NCI-H446 treated with DMSO at 0.1 percent for 48 hours (cell line): ENCODE results near the gene CFAP61.
"Not testable (repeated sequence)": the region's sequence is repeated elsewhere in the genome, so short reads cannot be mapped to it uniquely, and the experiment has no call there.

Experiments
- DNase-seq: peaks from one replicate; lab custom pipeline; 2025; lab: John Stamatoyannopoulos, UW

The CFAP61 gene

DNA sequence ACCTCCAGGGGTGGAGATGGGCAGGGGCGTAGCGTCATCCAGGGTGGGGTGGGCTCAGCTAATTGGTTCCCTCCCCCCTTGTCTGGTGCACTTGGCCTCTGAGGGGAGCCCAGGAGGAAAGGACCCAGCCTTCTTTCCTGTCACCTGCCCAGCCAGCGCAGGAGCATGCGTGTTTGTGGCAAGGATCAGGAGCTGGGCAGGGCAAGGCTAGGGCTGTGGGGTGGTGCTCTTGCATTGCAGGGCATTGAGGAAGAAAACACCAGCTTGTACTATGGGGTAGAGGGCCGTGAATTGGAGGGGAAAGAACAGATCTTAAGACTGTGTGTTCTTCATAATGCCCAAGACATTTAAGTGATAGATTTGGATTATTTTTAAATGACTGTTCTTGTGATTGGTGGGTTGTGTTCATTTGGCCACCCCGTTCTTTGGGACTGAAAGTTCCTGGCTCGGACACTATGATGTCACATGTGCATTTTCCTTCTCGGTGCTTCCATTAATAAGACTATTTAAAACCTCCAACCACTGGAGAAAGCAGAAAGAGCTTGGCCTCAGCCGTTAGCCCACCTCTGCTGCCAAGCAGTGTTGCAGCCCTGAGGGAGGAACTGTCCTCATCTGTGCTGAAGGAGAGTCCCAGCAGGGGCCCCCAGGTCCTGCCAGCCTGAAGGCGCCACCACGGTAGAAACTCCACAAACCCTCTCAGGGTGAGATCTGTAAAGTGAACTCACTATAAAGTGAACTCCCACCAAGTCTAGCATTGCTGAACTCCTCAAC is 179.4 kb downstream of the CFAP61 start:
- DNase-seq: no peak

DNA sequence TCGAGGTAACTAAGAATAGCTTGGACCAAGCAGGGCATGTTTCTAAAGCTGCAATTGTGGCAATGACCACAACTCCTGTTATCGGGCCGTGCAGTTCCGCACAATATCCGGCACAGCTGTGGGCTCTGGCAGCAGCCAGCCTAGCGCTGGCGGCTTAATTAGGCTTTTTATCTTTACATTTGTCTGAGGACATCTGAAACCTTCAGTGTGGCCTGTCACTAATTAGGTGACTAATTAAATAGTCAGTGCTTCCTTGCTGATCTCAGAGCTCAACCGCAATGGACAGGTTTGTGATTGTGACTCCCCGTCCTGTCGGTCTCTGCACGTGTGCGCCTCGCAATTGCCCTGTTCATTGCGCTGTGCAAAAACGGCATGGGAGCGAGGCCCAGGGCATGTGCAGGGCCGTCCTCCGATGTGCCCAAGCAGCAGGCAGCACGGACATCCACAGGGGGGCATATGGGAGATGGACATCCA is 180.7 kb downstream of the CFAP61 start:
- DNase-seq: no peak

DNA sequence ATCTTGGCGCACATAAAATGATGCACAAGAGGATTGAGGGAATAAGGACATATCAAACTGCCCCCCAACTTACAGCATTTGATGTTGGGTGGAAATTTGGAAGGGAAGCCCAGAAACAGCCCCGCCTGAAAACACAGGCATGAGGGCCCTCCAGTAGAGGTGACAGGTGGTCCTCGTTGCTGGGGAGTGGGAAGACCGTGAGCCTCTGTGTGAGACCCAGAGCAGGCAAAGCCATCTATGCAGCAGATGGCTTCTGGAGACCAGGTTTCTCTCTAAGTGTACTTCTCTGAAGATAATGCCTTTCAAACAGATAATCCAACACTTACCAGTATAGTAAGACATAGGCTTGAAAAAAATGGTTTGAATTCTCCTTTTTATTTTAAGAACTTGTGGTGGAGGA is 183.3 kb downstream of the CFAP61 start:
- no peak for DNase-seq

DNA sequence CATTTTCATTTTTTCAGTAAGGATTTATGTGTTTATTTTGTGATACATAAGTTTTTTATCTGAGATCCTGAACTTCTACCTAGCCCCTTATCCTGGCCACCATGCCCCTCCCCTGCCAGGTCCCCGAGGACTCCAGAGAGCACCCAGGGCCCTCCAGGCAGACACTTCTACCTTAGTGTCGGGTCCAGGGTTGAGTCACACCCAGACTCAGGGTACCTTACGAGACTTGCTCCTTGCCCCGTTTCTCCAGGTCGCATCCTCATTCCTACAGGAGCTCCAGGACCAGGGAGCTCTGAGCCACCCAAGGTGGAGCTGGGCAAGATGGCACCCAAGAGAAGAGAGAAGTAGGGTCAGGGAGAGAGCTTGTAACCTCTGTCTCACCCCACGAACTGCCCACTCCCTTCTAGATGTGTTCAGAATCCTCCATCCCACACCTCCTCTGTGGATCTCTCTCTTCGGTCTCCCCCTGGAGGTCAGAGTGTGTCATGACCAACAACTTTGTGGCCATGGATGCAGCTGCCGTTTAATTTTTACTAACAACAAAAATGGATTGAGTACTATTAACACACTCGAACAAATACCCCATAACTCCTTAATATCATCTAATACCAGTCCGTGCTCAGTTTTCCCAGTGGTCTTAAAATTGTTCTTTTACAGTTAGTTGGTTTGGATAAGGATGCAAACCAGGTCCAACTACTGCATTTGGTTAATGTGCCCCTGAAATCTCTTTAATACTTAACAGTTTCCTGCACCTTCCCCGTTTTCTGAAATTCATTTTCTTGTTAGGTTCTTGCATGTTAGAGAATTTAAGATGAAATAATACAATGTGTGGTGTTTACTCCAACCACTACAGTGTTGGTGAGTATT is 185.0 kb downstream of the CFAP61 start:
- peak; percentile 20 for DNase-seq

DNA sequence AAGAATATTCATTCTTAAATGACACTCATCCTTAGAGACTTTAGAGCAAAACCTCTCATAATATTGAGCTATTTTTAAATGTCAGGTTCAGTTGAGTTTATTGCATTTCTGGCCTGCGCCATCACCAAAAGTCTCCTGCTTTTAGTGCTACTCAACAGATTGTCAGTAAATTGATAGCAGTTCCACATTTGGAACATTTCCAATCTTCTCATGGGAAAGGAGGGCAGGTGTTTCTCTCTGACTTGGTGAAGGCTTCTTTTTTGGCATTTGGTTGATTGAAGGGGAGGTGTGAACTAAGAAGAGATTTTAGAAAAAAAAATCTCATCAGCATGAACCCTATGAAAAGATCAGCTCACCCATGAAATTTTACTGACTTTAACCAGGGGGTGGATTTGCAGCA is 189.6 kb downstream of the CFAP61 start:
- peak; percentile 51 for DNase-seq

DNA sequence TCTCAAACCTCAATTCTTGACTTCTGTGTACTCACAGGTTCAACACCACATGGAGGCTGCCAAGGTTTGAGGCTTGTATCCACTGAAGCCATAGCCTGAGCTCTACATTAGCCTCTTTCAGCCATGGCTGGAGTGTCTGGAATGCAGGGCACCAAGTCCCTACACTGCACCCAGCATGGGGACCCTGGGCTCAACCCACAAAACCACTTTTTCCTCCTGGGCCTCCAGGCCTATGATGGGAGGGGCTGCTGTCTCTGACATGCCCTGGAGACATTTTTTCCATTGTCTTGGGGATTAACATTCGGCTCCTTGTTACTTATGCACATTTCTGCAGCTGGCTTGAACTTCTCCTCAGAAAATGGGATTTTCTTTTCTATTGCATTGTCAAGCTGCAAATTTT is 192.1 kb downstream of the CFAP61 start:
- DNase-seq: not testable (repeated sequence)

DNA sequence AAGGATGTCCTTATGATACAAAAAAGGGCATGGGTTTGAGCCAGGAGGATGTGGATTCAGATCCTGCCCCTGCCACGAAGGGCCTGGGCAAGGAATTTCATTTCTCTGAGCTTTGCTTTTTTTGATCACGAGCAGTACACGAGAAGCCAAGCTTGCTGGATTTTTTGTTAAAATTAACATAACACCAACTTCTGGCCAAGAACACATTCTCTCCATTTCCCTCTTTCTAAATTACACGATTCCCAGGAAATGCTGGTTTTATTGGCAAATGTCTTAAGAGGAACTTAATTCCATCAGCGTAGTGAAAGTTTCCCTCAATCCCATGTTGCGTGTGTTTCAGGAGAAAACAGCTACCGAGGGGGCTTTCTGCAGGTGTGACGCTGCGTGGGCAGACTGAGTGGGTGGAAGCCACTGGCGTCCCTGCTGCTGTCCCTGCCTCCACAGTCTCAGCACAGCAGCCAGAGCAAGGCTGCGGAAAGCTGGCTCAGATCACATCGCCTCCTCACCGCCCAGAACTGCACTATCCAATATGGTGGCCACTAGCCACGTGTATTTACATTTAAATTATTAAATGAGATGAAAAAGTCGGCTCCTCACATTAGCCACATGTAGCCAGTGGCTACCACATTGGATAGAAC is 194.8 kb downstream of the CFAP61 start:
- DNase-seq: no peak

DNA sequence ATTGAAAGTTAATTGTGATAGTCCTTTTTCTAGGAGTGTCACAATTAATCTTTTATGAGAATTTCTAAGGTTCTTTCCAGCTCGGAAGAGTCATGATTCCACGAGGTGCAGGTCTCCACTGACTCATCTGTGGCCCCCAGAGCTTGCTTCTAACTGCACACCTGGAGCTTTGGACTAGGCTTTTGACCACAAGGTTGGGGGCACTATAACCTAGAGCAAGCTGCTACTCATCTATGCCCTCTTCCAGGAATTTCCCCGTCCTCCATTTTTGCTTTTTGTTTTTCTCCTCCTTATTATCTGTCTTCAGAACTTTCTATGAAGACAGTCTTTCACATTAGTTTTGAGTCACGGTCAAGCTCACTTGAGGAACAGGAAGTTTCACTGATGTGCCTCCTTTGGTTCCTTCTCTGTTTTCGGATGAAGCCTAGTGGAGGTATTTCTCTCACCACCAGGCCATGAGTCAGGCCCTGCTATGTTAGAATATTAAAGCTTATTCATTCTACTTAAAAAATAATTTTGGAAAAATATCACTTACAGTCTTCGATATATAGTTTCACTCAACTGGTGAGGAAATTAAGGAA is 196.4 kb downstream of the CFAP61 start:
- DNase-seq: no peak

DNA sequence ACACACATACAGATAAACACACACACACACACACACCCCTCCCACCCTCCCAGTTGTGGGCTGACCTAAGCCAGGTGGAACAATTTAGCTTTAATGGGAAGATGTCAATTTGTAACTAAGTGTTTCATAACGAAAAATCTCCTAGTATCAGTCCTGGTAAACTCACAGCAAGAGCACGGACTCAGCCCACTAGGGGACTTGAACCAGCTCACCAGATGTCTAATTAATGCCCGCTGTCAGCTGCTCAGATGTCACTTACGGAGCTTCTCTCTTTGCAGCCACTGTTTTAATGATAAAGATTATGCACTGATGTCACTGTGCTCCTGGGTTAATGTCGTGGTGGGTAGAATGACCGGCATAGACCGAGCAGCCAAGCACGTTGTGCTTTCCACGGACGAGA is 199.0 kb downstream of the CFAP61 start:
- DNase-seq: no peak

DNA sequence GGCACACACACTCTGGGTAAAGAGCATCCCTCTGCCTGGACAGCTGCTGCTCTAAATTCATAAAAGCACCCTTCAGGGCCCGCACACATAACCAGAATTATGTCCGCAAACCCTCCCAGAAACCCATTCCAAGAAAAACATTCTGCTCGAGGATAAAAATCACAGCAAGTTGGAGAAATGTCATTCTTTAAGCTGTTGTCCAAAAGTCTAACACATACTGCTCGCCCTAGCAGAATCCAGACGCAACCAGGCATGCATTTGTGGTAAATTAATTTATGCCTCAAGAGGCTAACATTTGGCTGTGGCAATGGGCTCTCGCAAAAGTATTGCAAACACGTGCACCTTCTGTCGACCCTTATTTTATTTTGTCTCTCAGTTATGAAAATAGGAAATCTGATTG is 199.5 kb downstream of the CFAP61 start:
- peak; percentile 71 for DNase-seq

DNA sequence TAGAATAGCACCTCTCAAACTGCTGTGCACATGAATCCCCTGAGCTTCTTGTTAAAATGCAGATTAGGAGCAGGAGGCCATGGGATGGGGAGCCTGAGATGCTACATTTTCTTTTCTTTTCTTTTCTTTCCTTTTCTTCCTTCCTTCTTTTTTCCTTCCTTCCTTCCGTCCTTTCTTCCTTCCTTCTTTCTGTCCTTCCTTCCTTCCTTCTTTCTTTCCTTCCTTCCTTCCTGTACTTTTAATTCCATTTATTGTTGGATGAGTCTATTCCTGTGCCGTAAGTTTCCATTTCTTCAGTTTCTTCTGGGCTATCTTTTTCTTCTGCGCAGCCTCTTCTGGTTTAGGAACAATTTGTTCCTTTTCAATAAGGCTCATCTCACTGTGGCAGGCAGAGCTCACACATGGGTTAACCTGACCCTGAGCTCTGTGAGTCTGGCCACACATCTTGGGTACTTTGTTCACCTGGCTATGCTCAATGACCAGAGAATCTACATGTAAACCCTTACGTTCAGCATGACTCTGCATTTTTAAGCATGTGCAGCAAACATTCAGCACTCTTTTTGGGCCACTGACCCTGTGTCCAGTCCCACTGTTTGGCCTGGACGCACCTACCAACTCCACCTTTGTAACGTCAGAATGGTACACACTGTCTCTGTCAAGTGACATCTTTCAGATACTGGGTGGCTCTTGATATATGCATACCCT is 200.9 kb downstream of the CFAP61 start:
- no peak for DNase-seq

DNA sequence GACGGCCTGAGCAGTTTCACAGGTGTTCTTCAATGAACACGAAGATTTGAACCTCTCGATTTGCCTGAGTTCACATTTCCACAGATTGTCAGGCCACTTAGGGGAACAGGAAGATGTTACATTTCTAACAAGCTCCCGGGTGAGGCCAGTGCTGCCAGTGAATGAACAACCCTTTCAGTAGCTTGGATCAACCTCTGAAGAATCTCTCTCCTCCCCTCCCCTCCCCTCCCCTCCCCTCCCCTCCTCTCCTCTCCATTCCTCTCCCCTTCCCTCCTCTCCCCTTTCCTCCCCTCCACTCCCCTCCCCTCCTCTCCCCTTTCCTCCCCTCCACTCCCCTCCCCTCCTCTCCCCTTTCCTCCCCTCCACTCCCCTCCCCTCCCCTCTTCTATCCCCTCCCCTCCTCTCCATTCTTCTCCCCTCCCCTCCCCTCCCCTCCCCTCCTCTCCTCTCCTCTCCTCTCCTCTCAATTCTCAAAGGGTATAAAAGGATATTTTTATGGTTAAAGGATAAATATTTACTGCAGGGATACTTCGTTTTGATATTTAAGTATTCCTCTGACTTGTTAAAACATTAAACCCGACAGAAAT is 201.5 kb downstream of the CFAP61 start:
- DNase-seq: no peak

DNA sequence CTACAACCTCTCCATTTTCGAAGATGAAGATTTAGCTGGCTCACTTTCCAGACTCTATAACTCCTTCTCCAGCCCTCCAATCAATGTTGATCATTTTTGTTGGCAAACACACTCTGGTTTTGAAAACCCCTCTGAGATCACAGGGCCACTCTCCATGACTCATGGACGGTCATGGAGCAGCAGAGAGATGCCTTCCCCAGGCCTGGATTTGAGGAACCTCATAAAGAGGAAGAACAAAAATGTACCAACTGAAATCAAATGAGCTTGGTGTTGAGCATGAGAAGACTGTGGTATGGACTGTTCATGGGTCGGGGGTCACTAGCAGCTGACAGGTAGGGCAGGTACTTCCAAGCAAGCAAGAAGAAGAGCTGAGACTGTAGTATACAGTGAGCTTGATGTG is 202.8 kb downstream of the CFAP61 start:
- no peak for DNase-seq

DNA sequence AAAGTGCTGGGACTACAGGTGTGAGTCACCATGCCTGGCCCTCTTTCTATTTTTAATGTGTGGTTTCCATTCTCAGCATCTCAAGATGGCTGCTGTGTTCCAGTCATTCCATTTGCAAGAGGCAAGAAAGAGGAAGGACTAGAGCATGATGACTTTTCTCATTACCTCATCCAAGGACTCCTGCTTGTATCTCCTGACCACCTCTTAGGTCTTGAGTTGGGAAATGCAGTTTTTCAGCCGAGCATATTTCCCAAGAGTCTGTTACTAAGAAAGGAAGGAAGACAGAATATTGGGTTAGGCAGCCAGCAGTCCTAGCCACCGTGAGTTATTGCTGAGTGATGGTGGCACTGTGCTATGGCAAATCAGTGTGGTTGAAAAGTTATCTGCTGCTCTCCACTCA is 207.2 kb downstream of the CFAP61 start:
- DNase-seq: no peak

DNA sequence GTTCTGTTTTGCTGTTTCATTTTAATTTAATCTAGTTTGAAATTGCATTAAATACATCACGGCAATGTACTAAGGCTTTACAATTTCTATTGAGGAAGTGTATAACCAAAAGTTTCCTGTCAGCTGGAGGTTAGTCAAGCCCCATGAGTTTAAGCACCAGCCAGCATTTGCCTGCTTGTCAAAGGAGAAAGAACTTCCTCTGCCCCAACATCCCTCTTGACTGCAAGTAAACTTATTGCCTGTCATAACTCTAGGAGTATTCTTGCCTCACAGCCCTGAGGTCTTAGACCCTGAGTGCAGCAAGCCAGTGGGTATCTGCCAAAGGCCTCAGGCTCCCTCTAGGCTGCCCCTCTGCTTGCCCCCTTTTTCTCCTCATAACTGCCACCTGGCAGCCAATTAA is 208.8 kb downstream of the CFAP61 start:
- DNase-seq: no peak

DNA sequence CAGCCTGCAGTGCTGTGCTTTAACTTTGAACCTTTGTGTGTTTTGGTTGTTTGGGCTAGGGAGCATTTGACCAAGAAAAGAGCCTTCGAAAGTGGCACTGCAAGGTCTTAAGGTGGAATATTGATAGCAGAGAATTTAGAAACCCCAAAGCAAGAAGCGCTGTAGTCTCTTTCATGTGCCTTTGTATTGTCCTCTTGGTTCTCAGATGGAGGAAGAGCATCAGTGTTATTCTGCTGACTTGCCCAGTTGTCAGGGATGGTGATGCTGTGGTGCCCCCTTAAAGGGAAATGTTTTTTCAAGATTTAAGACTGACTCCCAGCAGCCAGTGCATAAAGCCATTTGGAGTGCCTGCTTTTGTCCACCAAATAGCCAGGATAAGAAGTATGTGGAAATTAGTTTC is 212.9 kb downstream of the CFAP61 start:
- DNase-seq: no peak

DNA sequence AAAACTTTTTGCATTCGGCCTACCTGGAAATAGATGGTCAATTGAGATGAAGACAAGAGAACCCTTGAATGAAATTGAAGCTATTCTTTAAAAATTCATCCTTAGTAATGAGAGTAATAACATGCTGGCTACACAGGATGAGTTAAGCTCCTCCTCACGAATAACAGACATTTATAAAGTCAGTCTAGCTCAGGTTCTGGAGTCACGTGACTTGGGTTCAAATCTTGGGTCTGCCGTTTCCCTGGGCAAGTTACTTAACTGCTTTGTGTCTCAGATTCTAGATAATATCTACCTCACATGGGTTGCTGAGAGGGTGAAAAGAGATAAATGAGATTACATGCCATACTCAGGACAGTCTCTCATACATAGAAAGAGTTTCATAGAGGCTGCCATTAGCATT is 214.2 kb downstream of the CFAP61 start:
- no peak for DNase-seq

DNA sequence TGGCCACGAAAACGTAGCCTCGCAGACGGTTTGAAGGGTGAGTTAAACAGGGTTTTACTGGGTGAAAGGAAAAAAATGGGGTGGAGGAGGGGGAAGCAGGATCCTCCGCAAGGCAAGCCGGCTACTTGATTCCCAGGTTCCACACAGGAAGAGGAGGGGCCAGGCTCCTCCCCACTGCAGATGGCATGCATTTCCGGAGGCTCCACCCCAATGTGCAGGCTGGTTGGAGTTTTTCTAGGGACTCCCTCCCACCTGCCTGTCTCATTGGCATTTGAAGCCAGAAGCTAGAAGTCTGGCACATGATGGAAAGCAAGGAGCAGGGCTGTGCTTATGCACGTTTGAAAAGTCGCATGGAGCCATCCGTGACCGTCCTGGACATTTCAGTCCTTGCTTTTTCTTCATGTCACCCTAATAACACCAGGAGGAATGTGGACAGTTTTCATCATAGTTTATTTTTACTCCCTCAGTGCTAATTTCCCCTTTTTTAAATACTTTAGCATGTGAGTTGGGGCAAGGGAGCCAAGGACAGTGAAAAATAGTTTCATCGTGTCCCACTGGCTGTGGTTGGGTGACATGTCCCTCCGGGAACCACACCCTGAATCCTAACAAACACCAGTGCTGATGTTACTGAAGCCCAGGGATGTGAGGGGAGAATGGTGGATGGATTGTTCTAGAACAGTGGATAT is 215.5 kb downstream of the CFAP61 start:
- no peak for DNase-seq

DNA sequence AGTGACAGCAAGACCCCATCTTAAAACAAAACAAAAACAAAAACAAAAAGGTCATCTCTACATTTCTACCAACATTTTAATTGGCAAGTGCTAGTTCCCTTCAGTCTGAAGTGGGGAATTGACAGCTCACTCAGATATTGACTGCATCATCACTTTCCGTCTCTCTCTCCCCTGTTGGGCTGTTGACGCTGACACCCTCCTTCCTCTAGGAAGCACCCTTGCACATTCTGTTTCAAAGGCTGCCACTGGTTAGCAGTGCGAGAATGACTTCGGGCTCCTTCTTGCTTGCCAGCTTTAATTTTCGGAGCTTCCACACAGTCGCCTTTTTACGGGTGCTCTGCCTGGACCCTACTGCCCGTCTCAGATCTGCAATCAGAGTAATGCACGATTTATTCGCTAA is 218.9 kb downstream of the CFAP61 start:
- no peak for DNase-seq

DNA sequence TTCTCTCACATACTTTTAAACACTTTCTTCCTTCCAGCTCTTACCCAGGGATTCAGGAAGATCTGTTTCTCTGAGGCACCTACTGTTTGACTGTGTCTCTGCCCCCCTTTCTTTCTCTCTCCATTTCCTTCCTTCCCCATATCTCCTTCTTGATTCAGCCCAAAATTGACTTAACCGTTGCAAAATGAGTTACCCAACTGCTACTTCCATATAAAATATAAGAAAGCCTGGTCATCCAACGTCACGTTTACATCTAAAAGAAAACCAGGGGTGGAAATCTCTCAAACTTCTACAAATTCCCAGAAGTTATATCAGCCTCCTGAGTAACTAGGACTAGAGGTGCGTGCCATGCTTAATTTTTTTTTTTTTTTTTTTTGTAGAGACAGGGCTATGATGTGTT is 220.4 kb downstream of the CFAP61 start:
- DNase-seq: no peak

DNA sequence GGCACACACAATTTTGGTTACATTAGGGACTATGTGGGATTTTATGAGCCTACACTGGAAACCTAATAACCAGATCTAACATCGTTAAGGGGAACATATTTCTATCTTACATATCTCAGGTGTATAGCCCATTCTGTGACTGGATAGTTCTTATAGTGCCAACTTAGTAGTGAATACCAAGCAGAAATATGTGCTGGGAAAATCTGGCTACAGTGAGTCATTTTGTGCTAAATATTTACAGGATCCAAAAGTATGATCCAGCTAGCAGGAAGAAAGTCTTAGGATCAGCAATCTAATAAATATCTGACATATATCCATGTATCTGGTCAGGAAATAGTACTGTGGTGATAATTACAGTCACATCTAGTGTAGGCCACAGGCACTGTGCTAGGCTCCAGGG is 221.0 kb downstream of the CFAP61 start:
- DNase-seq: no peak
